Liver (tissue), 9 donors: ENCODE results near the gene BPGM. TPM values are rescaled to one million over a fixed set of nuclear protein-coding genes. Genes with fewer than 3 reads are reported as not detected.

Experiments
- DNase-seq: peaks from one replicate; pipeline ENCODE4 v3.0.0-alpha.2; 2017; ENCODE audit warnings: low spot score
- H3K27ac ChIP-seq, 2 donors: one replicate each; pipeline ENCODE4 v1.7.0; 2013; ENCODE audit warnings: inconsistent platforms in 2 of 2, low read length in 2 of 2, control low read depth in 1 of 2, low read depth in 1 of 2, mild to moderate bottlenecking in 1 of 2
- H3K27me3 ChIP-seq, 4 donors: one replicate each; pipeline versions ENCODE4 v1.6.1 to v1.7.0; 2013; ENCODE audit warnings: low read length in 3 of 4, inconsistent platforms in 1 of 4, mild to moderate bottlenecking in 1 of 4, moderate library complexity in 1 of 4; ENCODE audit not compliant: control insufficient read depth in 4 of 4, insufficient read depth in 4 of 4
- H3K36me3 ChIP-seq, 4 donors: one replicate each; pipeline versions ENCODE4 v1.6.1 to v1.7.0; 2013; ENCODE audit warnings: low read length in 3 of 4, mild to moderate bottlenecking in 3 of 4, low read depth in 1 of 4, moderate library complexity in 1 of 4; ENCODE audit not compliant: control insufficient read depth in 4 of 4, insufficient read depth in 3 of 4
- H3K4me1 ChIP-seq, 4 donors: one replicate each; pipeline versions ENCODE4 v1.6.1 to v1.7.0; 2013; ENCODE audit warnings: low read length in 3 of 4, mild to moderate bottlenecking in 3 of 4, moderate library complexity in 1 of 4; ENCODE audit not compliant: control insufficient read depth in 4 of 4, insufficient read depth in 4 of 4
- H3K4me3 ChIP-seq, 3 donors: one replicate each; pipeline versions ENCODE4 v1.6.1 to v1.7.0; 2013; ENCODE audit warnings: low read length in 3 of 3, control low read depth in 1 of 3, low read depth in 1 of 3, mild to moderate bottlenecking in 1 of 3
- H3K9ac ChIP-seq, 2 donors: one replicate each; pipeline ENCODE4 v1.7.0; 2013; ENCODE audit warnings: low read length in 2 of 2, mild to moderate bottlenecking in 2 of 2, moderate library complexity in 2 of 2, control low read depth in 1 of 2, low read depth in 1 of 2
- H3K9me3 ChIP-seq, 4 donors: one replicate each; pipeline versions ENCODE4 v1.6.1 to v1.7.0; 2013; ENCODE audit warnings: low read length in 3 of 4; ENCODE audit not compliant: control insufficient read depth in 4 of 4
- ATF3 ChIP-seq: IDR thresholded peaks from 2 replicates; pipeline ENCODE4 v1.6.1; 2016; ENCODE audit warnings: antibody characterized with exemption
- CTCF ChIP-seq: fragments of 150-350 bp; IDR thresholded peaks from 2 replicates; pipeline ENCODE4 v1.5.1; 2017; ENCODE audit warnings: improper control_type of control experiment, low read depth, low read length; ENCODE audit not compliant: missing input control
- FOXA1 ChIP-seq: IDR thresholded peaks from 2 replicates; pipeline ENCODE4 v1.6.1; 2016; ENCODE audit warnings: antibody characterized with exemption
- GABPA ChIP-seq, 2 donors: IDR thresholded peaks in 1 of 2; conservative IDR thresholded peaks in 1 of 2; 2 replicates each; pipeline ENCODE4 v1.6.1; 2016; ENCODE audit warnings: antibody characterized with exemption in 2 of 2, mild to moderate bottlenecking in 1 of 2, moderate library complexity in 1 of 2
- HNF4A ChIP-seq, 2 donors: conservative IDR thresholded peaks; 2 replicates each; pipeline ENCODE4 v1.6.1; 2016; ENCODE audit warnings: antibody characterized with exemption in 2 of 2, mild to moderate bottlenecking in 2 of 2
- HNF4G ChIP-seq: IDR thresholded peaks from 2 replicates; pipeline ENCODE4 v1.6.1; 2016; ENCODE audit warnings: antibody characterized with exemption
- JUND ChIP-seq, 2 donors: IDR thresholded peaks; 2 replicates each; pipeline ENCODE4 v1.6.1; 2016; ENCODE audit warnings: antibody characterized with exemption in 2 of 2
- MAX ChIP-seq: IDR thresholded peaks from 2 replicates; pipeline ENCODE4 v1.6.1; 2016; ENCODE audit warnings: antibody characterized with exemption
- NR2F2 ChIP-seq: IDR thresholded peaks from 2 replicates; pipeline ENCODE4 v1.6.1; 2016; ENCODE audit warnings: antibody characterized with exemption
- REST ChIP-seq: IDR thresholded peaks from 2 replicates; pipeline ENCODE4 v1.6.1; 2016; ENCODE audit warnings: antibody characterized with exemption, mild to moderate bottlenecking
- SP1 ChIP-seq: IDR thresholded peaks from 2 replicates; pipeline ENCODE4 v1.6.1; 2018; ENCODE audit warnings: antibody characterized with exemption, mild to moderate bottlenecking
- TAF1 ChIP-seq: conservative IDR thresholded peaks from 2 replicates; pipeline ENCODE4 v1.6.1; 2016; ENCODE audit warnings: antibody characterized with exemption, mild to moderate bottlenecking
- YY1 ChIP-seq: IDR thresholded peaks from 2 replicates; pipeline ENCODE4 v1.6.1; 2016; ENCODE audit warnings: antibody characterized with exemption, mild to moderate bottlenecking
- ZBTB33 ChIP-seq: IDR thresholded peaks from 2 replicates; pipeline ENCODE4 v1.6.1; 2016; ENCODE audit warnings: antibody characterized with exemption
- WGBS: extraction: QIAGEN DNeasy Blood & Tissue Kit; methylation state at CpG from one replicate; pipeline ENCODE4 v1.1.7; 2013; 5-methylcytosine and 5-hydroxymethylcytosine counted together
- polyA plus RNA-seq, 2 donors: library from polyadenylated mRNA; stranded (reverse) in 1 of 2; unstranded in 1 of 2; fragments of 200-250 nt in 1 of 2; fragments of >200 nt in 1 of 2; fragmentation: Nextera tagmentation in 1 of 2; extraction: Ambion mirVana in 1 of 2; gene quantifications; one replicate each; pipeline versions ENCODE4 v1.2.1 to v1.2.3, GENCODE V29; 2013 to 2015
- total RNA-seq, 2 donors: library from RNA; depleted of rRNA; stranded (reverse); fragments of >200 nt; gene quantifications; one replicate each; pipeline ENCODE4 v1.2.3, GENCODE V29; 2014
- donor health status: healthy.
- donor health status: healthy.
- donor health status: healthy.
- donor health status: healthy.
- donor health status: healthy.

Gene BPGM
- total and polyA plus RNA-seq, 4 donors = 6.1 to 250 (median 7.6) TPM

GRCh38 chr7:134720091-134720935, 73.7 kb downstream of the BPGM start (continued):
- TF ChIP-seq REST = no peak
- no peak for TF ChIP-seq TAF1
- no peak for TF ChIP-seq JUND (IDR thresholded peaks at IDR 0.05)
- no peak for TF ChIP-seq SP1
- no peak for TF ChIP-seq NR2F2
- TF ChIP-seq FOXA1 = no peak

- no peaks in the 10 kb centered on the region for H3K27me3 ChIP-seq
- H3K4me1 ChIP-seq = no peaks in the 10 kb centered on the region
- no peaks in the 10 kb centered on the region for H3K9me3 ChIP-seq
- H3K9ac ChIP-seq = no peak overlapping the region
- no peak overlapping the region for H3K4me3 ChIP-seq
- 91% methylated on average over 2 of the region's 2 CpGs for WGBS
- TF ChIP-seq GABPA (IDR thresholded peaks at IDR 0.05 in 1 of 2, conservative IDR thresholded peaks at IDR 0.05 in 1 of 2) (no peak), HNF4G (no peak), HNF4A (conservative IDR thresholded peaks at IDR 0.05) (no peak), SP1 (no peak), ATF3 (no peak), MAX (no peak), TAF1 (no peak), JUND (IDR thresholded peaks at IDR 0.05) (no peak), CTCF (no peak), YY1 (no peak), ZBTB33 (no peak)
- H3K36me3 ChIP-seq = no peaks in the 10 kb centered on the region
- no peak for DNase-seq
- no peak overlapping the region for H3K27ac ChIP-seq
Observed at GRCh38 chr7:134721171-134721570, 74.5 kb downstream of the BPGM start.
